Measurements from ENCODE around the gene TMEM176B.

DNA sequence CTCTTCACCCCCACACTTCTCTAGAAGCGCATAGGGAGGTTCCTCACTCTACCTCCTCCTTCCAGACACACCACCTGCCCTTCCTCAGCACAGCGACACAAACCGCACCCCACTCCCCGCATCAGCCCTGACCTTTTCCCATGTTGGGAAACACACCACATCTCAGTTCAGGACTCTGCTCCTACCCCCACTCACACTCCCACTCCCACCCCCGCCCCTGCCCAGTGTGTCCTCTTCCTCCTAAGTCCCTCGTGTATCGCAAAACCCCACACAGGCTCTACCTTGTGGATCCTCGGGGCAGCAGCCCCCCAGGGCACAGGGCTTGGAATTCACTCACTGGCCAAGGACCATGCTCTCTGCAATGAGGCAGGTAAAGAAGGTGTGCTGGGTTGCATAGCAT lies 47.9 kb upstream of the TMEM176B start:
- TF ChIP-seq, protein P1, sequence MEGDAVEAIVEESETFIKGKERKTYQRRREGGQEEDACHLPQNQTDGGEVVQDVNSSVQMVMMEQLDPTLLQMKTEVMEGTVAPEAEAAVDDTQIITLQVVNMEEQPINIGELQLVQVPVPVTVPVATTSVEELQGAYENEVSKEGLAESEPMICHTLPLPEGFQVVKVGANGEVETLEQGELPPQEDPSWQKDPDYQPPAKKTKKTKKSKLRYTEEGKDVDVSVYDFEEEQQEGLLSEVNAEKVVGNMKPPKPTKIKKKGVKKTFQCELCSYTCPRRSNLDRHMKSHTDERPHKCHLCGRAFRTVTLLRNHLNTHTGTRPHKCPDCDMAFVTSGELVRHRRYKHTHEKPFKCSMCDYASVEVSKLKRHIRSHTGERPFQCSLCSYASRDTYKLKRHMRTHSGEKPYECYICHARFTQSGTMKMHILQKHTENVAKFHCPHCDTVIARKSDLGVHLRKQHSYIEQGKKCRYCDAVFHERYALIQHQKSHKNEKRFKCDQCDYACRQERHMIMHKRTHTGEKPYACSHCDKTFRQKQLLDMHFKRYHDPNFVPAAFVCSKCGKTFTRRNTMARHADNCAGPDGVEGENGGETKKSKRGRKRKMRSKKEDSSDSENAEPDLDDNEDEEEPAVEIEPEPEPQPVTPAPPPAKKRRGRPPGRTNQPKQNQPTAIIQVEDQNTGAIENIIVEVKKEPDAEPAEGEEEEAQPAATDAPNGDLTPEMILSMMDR (IDR thresholded peaks at IDR 0.05): no peak
- no peak for TF ChIP-seq POLR2A (IDR thresholded peaks at IDR 0.05)

Measured in thyroid gland (tissue), 4 donors.